H54 (cell line): ENCODE results near the gene HMG20B.

Experiments
- DNase-seq: peaks from one replicate; pipeline ENCODE4 v3.0.0; 2011; ENCODE audit warnings: low spot score, mixed read lengths; ENCODE audit not compliant: insufficient read length
- FAIRE-seq: peaks from 3 replicates; lab custom pipeline; 2011; peaks lifted over from hg19 to GRCh38; lab: Jason Lieb, UNC
- POLR2A ChIP-seq: IDR thresholded peaks from 2 replicates; pipeline ENCODE4 v1.6.1; 2011; ENCODE audit warnings: low read depth, mild to moderate bottlenecking, low read length

The HMG20B gene

GRCh38 chr19:3590991-3591659 is 18.4 kb downstream of the HMG20B start:
- FAIRE-seq (no peak), DNase-seq (no peak)
- no peak for TF ChIP-seq POLR2A

GRCh38 chr19:3591876-3592613 is 19.3 kb downstream of the HMG20B start:
- FAIRE-seq (no peak), DNase-seq (no peak)
- TF ChIP-seq POLR2A: no peak

- TF ChIP-seq POLR2A: no peak
- DNase-seq: no peak
- no peak for FAIRE-seq
Observed at GRCh38 chr19:3593156-3593555, 20.4 kb downstream of the HMG20B start.

- DNase-seq: no peak
- no peak for FAIRE-seq
- no peak for TF ChIP-seq POLR2A
Observed at GRCh38 chr19:3595521-3596061, 22.8 kb downstream of the HMG20B start.

- DNase-seq (peak; percentile 55), FAIRE-seq (no peak)
- no peak for TF ChIP-seq POLR2A
Observed at GRCh38 chr19:3599776-3600187, 27.0 kb downstream of the HMG20B start.

GRCh38 chr19:3601021-3601420 is 28.3 kb downstream of the HMG20B start:
- no peak for TF ChIP-seq POLR2A
- FAIRE-seq (no peak), DNase-seq (no peak)

- no peak for FAIRE-seq
- no peak for TF ChIP-seq POLR2A
- DNase-seq: no peak
Observed at GRCh38 chr19:3603121-3603811, 30.5 kb downstream of the HMG20B start.

GRCh38 chr19:3604227-3604986 is 31.7 kb downstream of the HMG20B start:
- no peak for FAIRE-seq

GRCh38 chr19:3604987-3605343 is 32.2 kb downstream of the HMG20B start:
- FAIRE-seq (no peak), DNase-seq (no peak)
- TF ChIP-seq POLR2A: no peak

More at GRCh38 chr19:3604227-3604986, 31.7 kb downstream of the HMG20B start:
- no peak for TF ChIP-seq POLR2A
- no peak for DNase-seq

GRCh38 chr19:3605361-3605760 is 32.6 kb downstream of the HMG20B start:
- FAIRE-seq (no peak), DNase-seq (no peak)
- no peak for TF ChIP-seq POLR2A

- no peak for FAIRE-seq
- DNase-seq: no peak
- no peak for TF ChIP-seq POLR2A
Observed at GRCh38 chr19:3605770-3606169, 33.0 kb downstream of the HMG20B start.

- no peak for FAIRE-seq
- TF ChIP-seq POLR2A: 0 out of 2 replicates have a peak, but pooled peaks have one; percentile 2
- peak; percentile 78 for DNase-seq
Observed at GRCh38 chr19:3606174-3606689, 33.5 kb downstream of the HMG20B start.

GRCh38 chr19:3606690-3607289 is 34.0 kb downstream of the HMG20B start, which contains the start of gene TBXA2R:
Gene TBXA2R, minus strand, starts transcription at chr19:3606875. Its CDS starts 6,241 bp downstream, at chr19:3600634.
- TF ChIP-seq POLR2A: peak; percentile 54
- no peak for FAIRE-seq
- peak; percentile 96 for DNase-seq
